Measurements from ENCODE around the gene FOSB.

DNA sequence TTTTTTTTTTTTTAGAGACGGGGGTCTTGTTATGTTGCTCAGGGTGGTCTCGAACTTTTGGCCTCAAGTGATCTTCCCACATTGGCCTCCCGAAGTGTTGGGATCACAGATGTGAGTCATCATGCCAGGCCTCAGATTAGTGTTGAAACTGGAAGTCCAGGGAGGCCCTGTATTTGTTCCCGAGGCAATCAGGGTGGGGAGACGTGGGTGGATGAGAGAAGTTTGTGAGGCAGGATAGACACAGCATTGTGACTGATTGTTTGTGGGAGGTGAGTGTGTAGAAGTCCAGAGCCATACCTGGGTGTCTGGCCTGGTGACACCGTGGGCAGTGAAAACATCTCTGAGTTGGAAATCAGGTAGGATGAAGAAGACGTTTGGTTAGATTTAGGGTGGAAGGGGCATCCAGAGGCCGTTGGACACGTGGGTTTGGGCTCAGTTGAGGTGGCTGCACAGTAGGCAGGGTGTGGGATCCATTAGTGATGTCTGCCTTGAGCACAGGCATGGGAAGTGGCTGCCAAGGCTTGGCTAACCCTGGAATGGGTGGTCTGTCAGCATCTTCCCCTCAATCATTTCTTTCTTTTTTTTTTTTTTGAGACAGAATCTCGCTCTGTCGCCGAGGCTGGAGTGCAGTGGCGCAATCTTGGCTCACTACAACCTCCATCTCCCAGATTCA lies 16.6 kb downstream of the FOSB start:
- TF ChIP-seq CTCF (IDR thresholded peaks at IDR 0.05) (no peak), POLR2A (IDR thresholded peaks at IDR 0.05) (no peak), POLR2AphosphoS5 (IDR thresholded peaks at IDR 0.05) (no peak)

Measured in prostate gland (tissue), 2 donors.